Kidney glomerular epithelial cell (primary cell): Measurements from ENCODE around the gene TKTL2.

ENCODE experiments used
- DNase-seq: peaks from one replicate; lab custom pipeline; 2025; lab: John Stamatoyannopoulos, UW

Gene TKTL2, protein sequence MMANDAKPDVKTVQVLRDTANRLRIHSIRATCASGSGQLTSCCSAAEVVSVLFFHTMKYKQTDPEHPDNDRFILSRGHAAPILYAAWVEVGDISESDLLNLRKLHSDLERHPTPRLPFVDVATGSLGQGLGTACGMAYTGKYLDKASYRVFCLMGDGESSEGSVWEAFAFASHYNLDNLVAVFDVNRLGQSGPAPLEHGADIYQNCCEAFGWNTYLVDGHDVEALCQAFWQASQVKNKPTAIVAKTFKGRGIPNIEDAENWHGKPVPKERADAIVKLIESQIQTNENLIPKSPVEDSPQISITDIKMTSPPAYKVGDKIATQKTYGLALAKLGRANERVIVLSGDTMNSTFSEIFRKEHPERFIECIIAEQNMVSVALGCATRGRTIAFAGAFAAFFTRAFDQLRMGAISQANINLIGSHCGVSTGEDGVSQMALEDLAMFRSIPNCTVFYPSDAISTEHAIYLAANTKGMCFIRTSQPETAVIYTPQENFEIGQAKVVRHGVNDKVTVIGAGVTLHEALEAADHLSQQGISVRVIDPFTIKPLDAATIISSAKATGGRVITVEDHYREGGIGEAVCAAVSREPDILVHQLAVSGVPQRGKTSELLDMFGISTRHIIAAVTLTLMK

DNA sequence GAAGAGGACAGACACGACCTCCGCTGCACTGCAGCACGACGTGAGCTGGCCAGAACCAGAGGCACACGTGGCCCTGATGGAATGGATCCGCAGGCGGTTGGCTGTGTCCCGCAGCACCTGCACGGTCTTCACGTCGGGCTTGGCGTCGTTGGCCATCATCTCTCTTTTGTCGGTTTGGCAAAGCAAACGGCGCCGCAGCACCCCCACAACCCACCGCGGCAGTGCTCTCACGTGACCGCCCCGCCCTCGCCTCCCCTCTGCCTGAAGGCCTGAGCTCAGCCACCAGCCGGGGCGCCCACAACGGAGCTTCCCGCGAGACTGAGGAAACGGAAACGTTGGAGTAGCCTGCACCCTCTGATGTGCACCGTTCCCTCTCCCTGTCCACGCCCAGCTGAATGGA lies at the start of gene TKTL2:
Gene TKTL2 (minus strand): TSS at position 179 of the 400 bp plus-strand sequence. CDS start 20 bp downstream, at position 159.
- no peak for DNase-seq

DNA sequence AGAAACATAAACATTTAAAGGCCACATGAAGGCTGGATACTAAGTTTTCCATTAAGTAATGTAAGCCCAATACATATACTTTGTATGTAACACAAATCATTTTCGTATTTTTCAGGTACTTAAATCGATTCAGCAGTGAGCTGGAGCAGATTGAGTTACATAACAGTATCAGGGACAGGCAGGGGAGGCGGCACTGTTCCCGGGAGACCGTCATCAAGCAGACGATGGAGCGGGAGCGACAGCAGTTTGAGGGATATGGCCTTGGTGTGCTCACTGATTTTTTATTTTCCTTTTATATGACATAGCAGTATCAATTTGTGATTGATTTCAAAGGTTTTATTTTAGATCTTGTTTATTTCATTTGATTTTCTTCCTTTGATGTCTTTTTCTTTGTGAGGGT lies 41.6 kb upstream of the TKTL2 start:
- DNase-seq: no peak

DNA sequence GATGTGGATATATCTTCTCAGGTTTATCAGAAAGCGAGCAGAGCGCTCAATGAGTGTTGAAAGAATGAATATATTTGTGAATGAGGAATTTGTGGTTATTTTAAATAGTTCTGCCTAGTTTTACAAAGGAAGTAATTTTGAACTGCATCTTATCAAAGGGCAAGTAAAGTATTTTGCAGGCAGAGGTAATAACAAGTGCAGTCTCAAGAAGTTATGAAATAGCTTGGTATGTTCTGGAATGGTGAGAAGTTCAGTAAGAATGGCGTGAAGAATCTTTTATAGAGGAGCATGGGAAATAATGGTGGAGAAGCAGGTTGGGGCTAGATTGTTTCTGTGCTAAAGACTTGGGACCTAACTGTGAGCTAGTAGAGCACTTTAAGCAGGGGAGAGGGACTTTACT lies 31.8 kb upstream of the TKTL2 start:
- no peak for DNase-seq

DNA sequence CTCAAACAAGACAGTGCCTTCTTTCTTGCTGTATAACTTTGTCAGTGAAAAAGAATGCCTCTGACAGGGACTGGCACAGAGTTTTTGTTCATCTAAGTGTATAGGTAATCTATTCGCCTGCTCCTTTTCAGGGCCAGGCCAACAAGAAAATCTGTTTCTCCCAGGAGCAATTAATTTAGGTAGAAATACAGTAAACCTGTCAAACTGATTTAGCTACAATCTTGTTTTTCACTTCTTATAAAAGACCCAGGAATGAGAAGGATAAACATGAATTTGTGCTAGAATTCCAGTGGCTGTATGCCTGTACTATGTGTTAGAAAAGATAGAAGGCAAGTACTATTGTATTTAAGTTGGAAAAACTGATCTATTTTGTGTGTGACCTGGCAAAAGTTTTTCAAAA lies 27.0 kb upstream of the TKTL2 start:
- DNase-seq: no peak

DNA sequence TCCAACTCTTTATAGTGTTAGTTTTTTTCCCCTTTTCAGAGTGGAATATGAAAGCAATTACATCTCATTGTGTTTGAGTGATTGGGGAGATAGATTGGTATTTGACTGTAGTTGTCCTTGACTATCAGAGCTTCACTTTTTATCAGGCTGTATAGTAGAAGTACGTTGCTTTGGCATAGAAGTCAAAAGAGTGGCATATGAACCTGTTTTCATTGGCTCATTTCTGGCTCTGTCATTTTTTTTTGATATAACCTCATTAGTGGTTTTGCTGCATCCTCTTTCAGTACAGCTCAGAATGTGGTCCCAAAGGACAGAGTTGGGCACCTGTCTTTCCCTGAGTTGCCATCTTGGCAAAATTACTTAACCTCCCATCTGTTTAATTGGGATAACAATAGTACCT lies 22.3 kb upstream of the TKTL2 start:
- no peak for DNase-seq

DNA sequence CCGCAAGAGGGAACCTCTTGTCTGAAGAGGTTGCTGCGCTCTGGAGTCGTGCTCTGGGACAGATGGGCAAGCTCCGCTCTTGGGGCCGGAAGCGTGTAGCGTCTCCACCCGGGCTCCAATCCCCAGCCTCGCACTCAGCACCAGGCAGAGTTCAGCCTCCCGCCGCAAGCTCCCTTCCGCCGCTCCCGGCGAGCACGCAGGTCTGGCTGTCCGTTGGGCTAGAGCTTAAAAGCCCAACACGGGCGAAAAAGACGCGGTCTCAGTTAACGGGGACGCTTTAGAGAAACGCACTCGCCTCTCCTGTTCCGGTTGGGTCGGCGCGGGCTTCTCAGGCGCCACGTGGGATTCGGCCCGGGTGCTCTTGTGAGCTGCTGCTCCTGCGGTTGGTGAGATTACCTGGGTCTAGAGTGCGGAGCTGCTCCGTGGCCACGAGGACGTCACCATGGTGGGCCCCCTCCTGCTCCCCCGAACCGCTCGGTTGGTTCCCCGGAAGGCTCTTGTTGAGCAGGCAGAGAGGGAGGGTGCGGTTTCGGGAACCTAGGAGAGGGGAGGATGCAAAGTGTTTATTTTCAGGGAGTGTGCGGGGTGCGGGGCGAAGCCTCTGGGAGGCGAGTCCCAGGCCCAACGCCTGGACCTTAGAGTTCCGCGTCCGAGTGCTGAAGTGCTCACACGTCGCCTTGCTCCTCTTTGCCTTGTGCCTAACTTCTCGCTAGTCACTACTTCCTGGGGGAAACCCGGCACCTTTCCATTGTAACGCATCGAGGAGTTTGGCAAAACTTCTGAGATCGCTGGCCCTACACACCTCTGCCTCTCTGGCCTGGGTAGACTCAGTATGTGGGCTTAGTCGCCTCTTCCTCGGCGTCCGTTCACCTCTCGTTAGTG lies 21.0 kb upstream of the TKTL2 start, which contains the start of gene TMA16:
Gene TMA16 (plus strand): TSS at position 331 of the 882 bp plus-strand sequence. CDS start 112 bp downstream, at position 443.
- DNase-seq: peak; percentile 80

DNA sequence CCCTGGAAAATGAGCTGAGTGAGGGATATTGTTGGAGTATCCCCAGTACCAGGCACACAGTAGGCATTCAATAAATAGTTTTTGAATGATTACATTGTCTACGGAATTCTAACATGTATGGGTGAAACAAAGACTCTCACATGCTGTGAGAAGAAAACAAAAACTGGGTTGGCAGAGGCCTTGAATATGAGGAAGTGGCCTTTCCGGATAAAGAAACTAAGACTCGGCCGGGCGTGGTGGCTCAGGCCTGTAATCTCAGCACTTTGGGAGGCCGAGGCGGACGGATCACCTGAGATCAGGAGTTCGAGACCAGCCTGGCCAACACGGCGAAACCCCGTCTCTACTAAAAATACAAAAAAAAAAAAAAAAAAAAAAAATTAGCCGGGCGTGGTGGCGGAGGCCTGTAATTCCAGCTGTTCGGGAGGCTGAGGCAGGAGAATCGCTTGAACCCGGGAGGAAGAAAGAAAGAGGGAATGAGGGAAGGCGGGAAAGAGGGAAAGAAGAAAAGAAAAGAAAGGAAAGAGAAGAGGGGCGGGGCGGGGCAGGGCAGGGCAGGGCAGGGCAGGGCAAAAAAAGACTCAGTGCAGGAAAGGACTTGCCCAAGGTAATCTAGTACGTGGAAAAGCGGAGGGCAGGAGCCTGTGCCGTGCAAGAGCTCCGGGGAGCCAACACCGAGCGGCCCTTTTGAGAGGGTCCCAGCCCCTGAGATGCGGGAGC lies 20.2 kb upstream of the TKTL2 start:
- no peak for DNase-seq

DNA sequence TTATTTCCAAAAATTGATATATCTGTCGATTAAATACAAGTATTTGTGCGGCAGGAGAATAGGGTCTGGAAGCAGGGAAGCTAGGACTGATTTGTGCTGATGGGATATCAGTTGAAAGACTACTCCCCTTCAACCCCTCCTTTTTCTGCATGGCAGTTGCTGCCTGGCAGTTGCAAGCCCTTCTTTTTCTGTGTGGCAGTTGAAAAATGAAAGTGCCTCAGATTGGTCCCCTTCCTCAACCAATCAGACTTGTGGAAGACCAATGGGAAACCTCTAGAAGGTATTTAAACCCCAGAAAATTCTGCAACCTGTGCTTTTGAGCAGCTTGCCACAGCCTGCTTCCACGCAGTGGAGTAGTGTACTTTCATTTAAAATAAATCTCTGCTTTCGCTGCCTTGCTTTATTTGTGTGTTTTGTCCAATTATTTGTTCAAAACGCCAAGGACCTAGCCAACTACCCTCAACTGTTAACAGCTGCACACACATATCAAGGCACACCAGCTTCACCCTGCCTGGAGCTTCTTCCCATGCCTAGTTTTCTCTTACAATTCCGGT lies 19.5 kb upstream of the TKTL2 start:
- no peak for DNase-seq

DNA sequence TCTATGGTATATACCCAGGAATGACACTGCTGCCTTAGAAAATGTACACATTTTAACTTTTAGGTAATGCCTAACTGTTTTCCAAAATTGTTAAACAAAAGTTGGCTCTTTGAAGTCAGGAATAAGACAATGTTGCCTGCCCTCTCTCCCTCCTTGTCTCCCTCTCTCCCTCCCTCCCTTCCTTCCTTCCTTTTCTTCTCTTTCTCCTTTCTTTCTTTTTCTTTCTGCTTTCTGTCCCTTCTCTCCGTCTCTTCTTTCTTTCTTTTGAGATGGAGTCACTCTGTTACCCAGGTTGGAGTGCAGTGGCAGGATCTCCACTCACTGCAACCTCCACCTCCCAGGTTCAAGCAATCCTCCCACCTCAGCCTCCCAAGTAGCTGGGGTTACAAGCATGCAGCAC lies 16.4 kb upstream of the TKTL2 start:
- no peak for DNase-seq

DNA sequence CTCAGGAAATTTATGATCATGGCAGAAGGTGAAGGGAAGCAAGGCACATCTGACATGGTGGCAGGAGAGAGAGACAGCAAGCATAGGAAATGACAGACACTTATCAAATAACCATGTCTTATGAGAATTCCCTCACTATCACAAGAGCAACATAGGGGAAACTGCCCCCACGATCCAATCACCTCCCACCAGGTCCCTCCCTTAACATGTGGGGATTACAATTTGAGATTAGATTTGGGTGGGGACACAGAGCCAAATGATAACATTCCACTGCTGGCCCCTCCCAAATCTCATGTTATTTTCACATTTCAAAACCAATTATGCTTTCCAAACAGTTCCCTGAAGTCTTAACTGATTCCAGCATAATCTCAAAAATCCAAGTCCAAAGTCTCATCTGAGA lies 12.8 kb upstream of the TKTL2 start:
- DNase-seq: no peak

DNA sequence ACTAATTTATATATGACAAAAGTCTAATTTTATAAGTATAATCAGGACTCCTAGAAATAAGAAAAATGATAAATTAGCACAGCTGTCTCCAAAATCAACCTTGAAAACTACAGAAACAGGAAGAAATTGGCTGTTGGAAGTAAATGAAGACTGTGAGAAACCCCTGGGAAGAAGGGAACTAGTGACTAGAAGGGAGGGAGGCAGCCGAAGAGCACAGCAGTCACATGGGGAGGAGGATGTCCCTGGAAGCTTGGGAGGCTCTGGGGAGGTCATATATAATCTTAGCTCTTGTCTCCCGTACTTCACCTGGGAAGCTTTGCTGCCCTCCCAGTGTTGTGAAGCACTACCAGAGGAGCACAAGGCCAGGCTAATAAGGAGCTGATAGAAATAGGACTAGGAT lies 12.0 kb upstream of the TKTL2 start:
- DNase-seq: no peak

DNA sequence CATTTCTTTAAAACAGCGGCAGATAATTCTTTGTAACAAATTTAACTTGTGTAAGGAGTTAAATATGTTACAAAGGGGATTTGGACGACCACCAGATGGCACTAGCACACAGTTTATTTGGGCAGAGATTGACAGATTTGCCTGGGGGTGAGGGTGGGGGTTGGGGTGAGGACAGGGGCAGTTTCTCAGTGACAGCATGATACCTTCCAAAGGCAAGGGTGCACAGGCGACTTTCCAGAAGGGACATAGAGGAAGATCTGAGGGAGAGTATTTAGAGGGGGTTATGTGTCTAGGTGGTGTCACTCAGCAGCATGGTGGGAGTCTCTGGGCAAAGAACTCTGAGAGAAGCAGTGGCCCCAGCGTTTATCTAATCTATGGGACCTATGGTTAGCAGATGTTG lies 11.4 kb upstream of the TKTL2 start:
- no peak for DNase-seq

DNA sequence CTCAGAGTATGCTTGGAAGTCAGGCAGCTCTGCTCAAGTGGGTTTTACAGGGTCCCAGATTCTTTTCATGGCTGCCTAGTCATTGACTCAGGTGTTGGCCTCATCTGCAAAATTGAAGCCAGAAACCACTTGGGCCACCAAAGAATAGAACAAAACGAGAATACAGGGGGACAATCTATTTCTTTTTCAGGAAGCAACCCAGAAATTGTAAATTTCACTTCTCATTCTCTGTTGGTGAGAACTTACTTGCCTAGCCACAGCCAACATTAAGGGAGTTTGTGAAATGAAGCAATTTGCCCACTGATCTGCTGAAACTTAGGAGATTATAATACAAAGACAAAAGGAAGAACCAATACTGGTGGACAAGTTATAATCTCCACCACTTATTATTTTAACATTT lies 8.6 kb upstream of the TKTL2 start:
- DNase-seq: no peak

DNA sequence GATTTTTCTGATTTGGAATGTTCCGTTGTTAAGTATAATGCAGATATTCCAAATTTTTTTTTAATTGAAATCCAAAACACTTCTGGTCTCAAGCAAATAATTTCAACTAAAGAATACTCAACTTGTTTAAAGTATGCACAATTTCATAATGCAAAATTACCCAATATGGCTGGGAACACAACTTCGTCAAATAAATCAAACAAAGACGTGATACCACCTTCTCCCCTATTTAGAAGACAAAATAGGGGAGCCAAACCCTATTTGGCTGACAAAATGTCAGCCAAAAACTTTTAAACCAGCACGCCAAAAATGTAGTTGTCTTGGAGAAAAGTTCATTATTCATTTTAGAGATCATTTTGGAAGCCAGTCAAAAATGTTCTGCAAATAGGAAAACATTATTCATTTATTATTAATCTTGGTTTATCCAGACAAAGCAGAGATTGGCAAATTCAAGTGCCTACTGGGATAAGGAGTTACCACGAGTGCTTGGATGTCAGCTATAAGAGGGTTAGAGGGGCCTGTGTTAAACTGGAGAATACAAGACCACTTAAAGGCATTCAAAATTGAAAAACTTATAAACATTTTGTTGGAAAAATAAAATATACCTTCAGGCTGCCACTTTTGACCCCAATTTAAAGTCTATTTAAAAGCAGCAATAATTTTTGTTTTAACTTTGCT lies 3.3 kb upstream of the TKTL2 start:
- DNase-seq: no peak

DNA sequence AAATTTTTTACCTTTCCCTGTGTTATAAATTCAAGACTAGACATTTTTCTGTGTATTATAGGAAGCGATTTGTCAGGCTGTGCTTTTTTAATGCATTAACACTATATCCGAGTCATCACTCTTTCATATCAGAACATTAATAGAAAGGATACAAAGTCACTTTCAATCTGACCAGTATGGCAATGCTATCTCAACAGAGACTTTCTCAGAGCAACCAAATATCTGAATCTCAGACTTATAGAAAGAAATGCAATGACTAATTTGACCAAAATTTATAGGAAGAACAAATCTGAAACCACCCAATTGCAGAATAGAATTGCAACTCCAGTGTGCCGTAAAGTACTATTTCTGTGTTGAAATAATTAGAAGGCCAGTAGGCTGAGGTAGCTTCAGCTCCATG lies 473 bp upstream of the TKTL2 start:
- DNase-seq: no peak

DNA sequence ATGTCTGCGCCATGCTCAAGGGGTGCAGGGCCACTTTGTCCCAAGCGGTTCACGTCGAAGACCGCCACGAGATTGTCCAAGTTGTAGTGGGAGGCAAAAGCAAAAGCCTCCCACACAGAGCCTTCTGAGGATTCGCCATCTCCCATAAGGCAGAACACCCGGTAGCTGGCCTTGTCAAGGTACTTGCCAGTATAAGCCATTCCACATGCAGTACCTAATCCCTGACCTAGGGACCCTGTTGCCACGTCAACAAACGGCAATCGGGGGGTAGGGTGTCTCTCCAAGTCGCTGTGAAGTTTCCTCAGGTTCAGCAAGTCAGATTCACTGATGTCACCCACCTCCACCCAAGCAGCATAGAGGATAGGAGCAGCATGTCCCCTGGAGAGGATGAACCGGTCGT lies 424 bp downstream of the TKTL2 start:
- no peak for DNase-seq

DNA sequence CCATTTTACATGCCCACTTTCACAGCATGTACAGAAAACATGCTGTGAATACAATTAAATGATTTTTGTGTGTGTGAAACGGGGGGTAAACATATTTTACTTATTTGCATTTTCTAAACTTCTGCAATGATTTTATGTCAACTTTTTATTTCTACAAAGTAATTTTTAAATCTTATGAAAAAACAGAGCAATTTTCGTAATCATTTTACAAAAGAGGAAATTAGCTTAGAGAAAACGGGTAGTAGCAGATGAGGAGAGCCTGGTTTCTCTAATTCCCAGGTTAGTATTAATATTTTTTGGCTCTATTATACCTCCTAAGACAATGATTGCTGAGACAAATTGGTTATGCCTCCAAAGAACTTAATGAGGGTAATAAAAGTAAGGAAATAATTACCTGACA lies 3.2 kb downstream of the TKTL2 start:
- no peak for DNase-seq

DNA sequence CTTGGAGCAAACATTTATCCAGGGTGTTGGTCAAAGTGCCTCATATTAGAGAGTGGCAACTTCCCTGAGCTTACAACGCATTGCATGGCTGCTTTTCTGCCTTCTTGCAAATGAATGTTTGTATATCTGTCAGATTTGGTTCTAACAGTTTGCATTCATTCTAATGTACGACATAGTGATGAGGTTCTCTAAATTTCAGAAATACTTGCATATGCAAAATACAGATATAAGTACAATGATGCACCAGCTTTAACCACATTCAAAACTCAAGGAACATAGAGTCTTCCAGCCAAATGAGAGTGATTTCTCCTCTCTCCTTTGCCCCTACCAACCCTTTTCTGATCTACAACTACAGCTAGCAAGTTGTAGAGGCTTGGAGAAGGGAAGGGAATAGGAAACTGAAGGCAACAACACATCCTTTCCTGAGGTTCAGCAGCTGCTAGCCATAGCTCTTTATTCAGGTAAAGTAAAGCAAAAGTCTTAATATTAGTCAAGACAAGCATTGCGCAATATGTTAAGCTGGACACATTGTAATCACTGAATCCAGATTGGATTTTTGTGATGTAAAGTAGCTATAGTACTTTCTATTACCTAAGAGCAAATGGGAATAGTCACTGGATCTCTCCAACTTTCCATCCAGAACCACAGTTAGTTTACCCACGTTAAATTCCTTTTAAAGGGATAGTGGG lies 6.3 kb downstream of the TKTL2 start:
- DNase-seq: no peak

DNA sequence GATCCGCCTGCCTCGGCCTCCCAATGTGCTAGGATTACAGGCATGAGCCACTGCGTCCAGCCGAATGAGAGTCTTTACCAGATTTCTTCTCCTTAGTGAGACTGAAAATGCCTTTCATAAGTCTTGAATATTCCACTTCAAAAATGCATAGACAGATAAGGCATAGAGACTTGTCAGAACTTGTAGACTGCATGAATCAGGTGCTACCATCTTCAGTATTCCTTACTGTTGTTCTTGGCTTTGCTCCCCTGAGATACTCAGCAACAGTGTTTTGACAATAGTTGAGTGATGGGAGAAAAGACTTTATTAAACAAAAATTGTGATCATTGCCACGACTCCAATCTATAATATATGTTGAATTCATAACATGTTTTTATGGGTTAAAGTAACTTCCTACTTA lies 11.0 kb downstream of the TKTL2 start:
- DNase-seq: no peak

DNA sequence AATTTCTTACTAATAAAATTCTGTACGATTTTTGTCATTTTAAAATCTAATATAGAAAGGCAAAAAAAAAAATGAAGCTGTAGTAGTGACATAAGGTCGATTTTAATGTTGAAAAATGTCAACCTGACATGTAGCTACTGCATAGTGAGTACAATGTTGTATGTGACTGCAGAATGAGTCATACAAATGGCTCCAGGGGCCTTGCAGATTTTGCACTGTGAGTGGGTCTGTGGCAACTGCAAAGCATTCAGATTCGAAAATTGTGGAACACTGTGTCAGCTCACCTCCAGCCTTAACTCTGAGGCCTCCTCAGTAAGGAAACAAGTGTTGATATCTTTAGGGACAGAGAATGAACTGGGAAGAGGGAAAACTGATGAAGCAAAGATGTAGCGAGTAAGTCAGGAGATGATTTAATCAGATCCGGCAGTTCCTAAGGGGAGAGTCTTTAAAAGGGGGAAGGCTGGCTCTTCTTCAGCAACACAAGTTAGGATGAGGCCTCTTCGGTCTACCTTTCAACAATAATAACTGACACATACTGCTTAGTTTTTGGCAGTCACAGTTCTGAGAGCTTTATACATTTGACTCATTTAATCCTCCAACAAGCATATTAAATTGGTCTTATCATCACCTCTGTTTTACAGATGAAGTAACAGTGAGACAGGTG lies 24.9 kb downstream of the TKTL2 start:
- DNase-seq: no peak
